ENCODE results near the gene SF3B1. TPM values are rescaled to one million over a fixed set of nuclear protein-coding genes. Genes with fewer than 3 reads are reported as not detected.
"Not testable (repeated sequence)": the region's sequence is repeated elsewhere in the genome, so short reads cannot be mapped to it uniquely, and the experiment has no call there.

The SF3B1 gene
- total RNA-seq, 1 donor from 2014 or later = 211 TPM

GRCh38 chr2:197381641-197382040 is 53.2 kb downstream of the SF3B1 start:
- Mint-ChIP-seq H3K4me3 (ENCODE audit: unreplicated experiment) (no peak overlapping the region), H3K36me3 (ENCODE audit: low read depth) (no peaks in the 10 kb centered on the region), H3K4me1 (ENCODE audit: low read depth) (peaks cover 35% of the 10 kb centered on the region), H3K27ac (ENCODE audit: unreplicated experiment) (no peak overlapping the region), H3K9me3 (ENCODE audit: low read depth) (peaks cover 5% of the 10 kb centered on the region), H3K27me3 (ENCODE audit: low read depth) (no peaks in the 10 kb centered on the region)
- DNase-seq (ENCODE audit: low spot score) = no peak
- TF ChIP-seq CTCF (IDR thresholded peaks at IDR 0.05) = no peak

- not testable (repeated sequence) for DNase-seq (ENCODE audit: low spot score); H3K27me3 Mint-ChIP-seq (ENCODE audit: low read depth); H3K9me3 Mint-ChIP-seq (ENCODE audit: low read depth); H3K36me3 Mint-ChIP-seq (ENCODE audit: low read depth)
- Mint-ChIP-seq H3K4me3 (ENCODE audit: unreplicated experiment) (peak overlapping the region; percentile 0), H3K4me1 (ENCODE audit: low read depth) (peaks cover 35% of the 10 kb centered on the region), H3K27ac (ENCODE audit: unreplicated experiment) (peak overlapping the region; percentile 80)
Measured at GRCh38 chr2:197379918-197380309, 54.9 kb downstream of the SF3B1 start.

- DNase-seq (ENCODE audit: low spot score); H3K27me3 Mint-ChIP-seq (ENCODE audit: low read depth); H3K36me3 Mint-ChIP-seq (ENCODE audit: low read depth); H3K9me3 Mint-ChIP-seq (ENCODE audit: low read depth): not testable (repeated sequence)
- H3K4me1 Mint-ChIP-seq (ENCODE audit: low read depth) = peaks cover 35% of the 10 kb centered on the region
- H3K4me3 Mint-ChIP-seq (ENCODE audit: unreplicated experiment) = peak overlapping the region; percentile 24
- peak overlapping the region; percentile 80 for H3K27ac Mint-ChIP-seq (ENCODE audit: unreplicated experiment)
Measured at GRCh38 chr2:197379308-197379917, 55.4 kb downstream of the SF3B1 start.

GRCh38 chr2:197378494-197379307 is 56.1 kb downstream of the SF3B1 start:
- TF ChIP-seq CTCF (IDR thresholded peaks at IDR 0.05) = peak; percentile 99
- peaks cover 35% of the 10 kb centered on the region for H3K4me1 Mint-ChIP-seq (ENCODE audit: low read depth)
- H3K9me3 Mint-ChIP-seq (ENCODE audit: low read depth) = peaks cover 5% of the 10 kb centered on the region
- H3K27ac Mint-ChIP-seq (ENCODE audit: unreplicated experiment) = peak overlapping the region; percentile 80
- H3K4me3 Mint-ChIP-seq (ENCODE audit: unreplicated experiment) = no peak overlapping the region
- no peaks in the 10 kb centered on the region for H3K36me3 Mint-ChIP-seq (ENCODE audit: low read depth)
- H3K27me3 Mint-ChIP-seq (ENCODE audit: low read depth) = no peaks in the 10 kb centered on the region
- no peak for DNase-seq (ENCODE audit: low spot score)

GRCh38 chr2:197378086-197378485 is 56.7 kb downstream of the SF3B1 start:
- Mint-ChIP-seq H3K4me3 (ENCODE audit: unreplicated experiment) (no peak overlapping the region), H3K4me1 (ENCODE audit: low read depth) (peaks cover 35% of the 10 kb centered on the region), H3K36me3 (ENCODE audit: low read depth) (no peaks in the 10 kb centered on the region), H3K27ac (ENCODE audit: unreplicated experiment) (no peak overlapping the region), H3K27me3 (ENCODE audit: low read depth) (no peaks in the 10 kb centered on the region), H3K9me3 (ENCODE audit: low read depth) (peaks cover 5% of the 10 kb centered on the region)
- no peak for TF ChIP-seq CTCF (IDR thresholded peaks at IDR 0.05)
- DNase-seq (ENCODE audit: low spot score) = no peak

- Mint-ChIP-seq H3K9me3 (ENCODE audit: low read depth) (peaks cover 5% of the 10 kb centered on the region), H3K27me3 (ENCODE audit: low read depth) (no peaks in the 10 kb centered on the region)
Measured at GRCh38 chr2:197377670-197378069, 57.2 kb downstream of the SF3B1 start.

More at GRCh38 chr2:197377670-197378069, 57.2 kb downstream of the SF3B1 start:
- TF ChIP-seq CTCF (IDR thresholded peaks at IDR 0.05) = no peak
- DNase-seq (ENCODE audit: low spot score) = no peak
- Mint-ChIP-seq H3K36me3 (ENCODE audit: low read depth) (no peaks in the 10 kb centered on the region), H3K4me3 (ENCODE audit: unreplicated experiment) (no peak overlapping the region), H3K4me1 (ENCODE audit: low read depth) (peaks cover 35% of the 10 kb centered on the region), H3K27ac (ENCODE audit: unreplicated experiment) (no peak overlapping the region)
